ENCODE data around the gene PBX3.

Gene PBX3

DNA sequence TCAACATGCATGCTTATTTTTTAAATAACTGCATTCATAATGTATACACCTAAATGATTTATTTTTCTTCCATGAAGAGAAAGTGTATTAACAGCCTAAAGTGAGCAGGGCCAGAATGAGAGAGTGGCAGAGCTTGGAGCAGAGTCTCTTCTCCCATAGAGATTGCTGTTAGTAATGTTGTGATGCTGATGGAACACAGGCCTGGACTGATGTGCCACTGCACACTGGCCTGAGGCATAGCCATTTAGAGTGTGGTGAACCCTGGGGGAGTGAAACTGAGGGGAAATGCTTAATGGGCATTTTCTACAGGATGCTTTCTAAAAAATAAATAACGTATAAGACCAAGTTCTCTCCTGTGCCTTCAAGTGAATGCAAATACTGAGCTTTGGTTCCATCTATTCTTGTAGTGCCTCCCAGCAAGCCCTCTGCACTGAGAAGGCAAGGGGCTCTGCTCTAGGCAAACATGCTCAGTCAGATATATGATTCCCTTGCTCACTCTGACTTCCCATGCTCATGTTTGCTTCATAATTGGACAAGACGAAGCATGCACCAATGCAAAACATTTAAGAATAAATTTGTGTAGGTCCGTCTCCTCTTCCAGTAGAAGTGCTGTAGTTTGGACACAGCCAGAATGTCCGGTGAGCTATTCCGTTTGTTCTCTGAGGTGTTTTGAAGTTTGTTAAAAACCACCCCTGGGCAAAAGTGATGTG lies 185.7 kb downstream of the PBX3 start:
- H3K4me1 Mint-ChIP-seq, result no peaks in the 10 kb centered on the region
- no peak overlapping the region for H3K4me3 Mint-ChIP-seq
- H3K27me3 Mint-ChIP-seq, result no peaks in the 10 kb centered on the region
- no peak for DNase-seq (ENCODE audit: low spot score in 2 of 2)
- H3K27ac Mint-ChIP-seq, result no peak overlapping the region
- peaks cover 17% of the 10 kb centered on the region for H3K36me3 Mint-ChIP-seq
- ATAC-seq (ENCODE audit: low read depth), result no peak
- H3K9me3 Mint-ChIP-seq, result no peaks in the 10 kb centered on the region

- peaks cover 28% of the 10 kb centered on the region for H3K36me3 Mint-ChIP-seq
- no peaks in the 10 kb centered on the region for H3K4me1 Mint-ChIP-seq
- H3K9me3 Mint-ChIP-seq, result peaks cover 4% of the 10 kb centered on the region
- no peaks in the 10 kb centered on the region for H3K27me3 Mint-ChIP-seq
- H3K4me3 Mint-ChIP-seq, result no peak overlapping the region
- ATAC-seq (ENCODE audit: low read depth) (no peak), DNase-seq (ENCODE audit: low spot score in 2 of 2) (no peak)
- H3K27ac Mint-ChIP-seq, result no peak overlapping the region
These were observed 195.0 kb downstream of the PBX3 start for GRCh38 chr9:125942125-125942524.

GRCh38 chr9:125943831-125944230 lies 196.7 kb downstream of the PBX3 start:
- H3K9me3 Mint-ChIP-seq, result peaks cover 4% of the 10 kb centered on the region
- no peaks in the 10 kb centered on the region for H3K4me1 Mint-ChIP-seq
- no peak overlapping the region for H3K4me3 Mint-ChIP-seq
- no peaks in the 10 kb centered on the region for H3K27me3 Mint-ChIP-seq
- DNase-seq (ENCODE audit: low spot score in 2 of 2) (no peak), ATAC-seq (ENCODE audit: low read depth) (no peak)
- no peak overlapping the region for H3K27ac Mint-ChIP-seq
- peaks cover 26% of the 10 kb centered on the region for H3K36me3 Mint-ChIP-seq

- Mint-ChIP-seq H3K27me3 (no peaks in the 10 kb centered on the region), H3K9me3 (peaks cover 4% of the 10 kb centered on the region), H3K4me1 (no peaks in the 10 kb centered on the region), H3K27ac (no peak overlapping the region), H3K4me3 (no peak overlapping the region), H3K36me3 (peaks cover 20% of the 10 kb centered on the region)
- no peak for DNase-seq (ENCODE audit: low spot score in 2 of 2)
- no peak for ATAC-seq (ENCODE audit: low read depth)
These were observed 199.2 kb downstream of the PBX3 start for GRCh38 chr9:125946397-125946796.

DNA sequence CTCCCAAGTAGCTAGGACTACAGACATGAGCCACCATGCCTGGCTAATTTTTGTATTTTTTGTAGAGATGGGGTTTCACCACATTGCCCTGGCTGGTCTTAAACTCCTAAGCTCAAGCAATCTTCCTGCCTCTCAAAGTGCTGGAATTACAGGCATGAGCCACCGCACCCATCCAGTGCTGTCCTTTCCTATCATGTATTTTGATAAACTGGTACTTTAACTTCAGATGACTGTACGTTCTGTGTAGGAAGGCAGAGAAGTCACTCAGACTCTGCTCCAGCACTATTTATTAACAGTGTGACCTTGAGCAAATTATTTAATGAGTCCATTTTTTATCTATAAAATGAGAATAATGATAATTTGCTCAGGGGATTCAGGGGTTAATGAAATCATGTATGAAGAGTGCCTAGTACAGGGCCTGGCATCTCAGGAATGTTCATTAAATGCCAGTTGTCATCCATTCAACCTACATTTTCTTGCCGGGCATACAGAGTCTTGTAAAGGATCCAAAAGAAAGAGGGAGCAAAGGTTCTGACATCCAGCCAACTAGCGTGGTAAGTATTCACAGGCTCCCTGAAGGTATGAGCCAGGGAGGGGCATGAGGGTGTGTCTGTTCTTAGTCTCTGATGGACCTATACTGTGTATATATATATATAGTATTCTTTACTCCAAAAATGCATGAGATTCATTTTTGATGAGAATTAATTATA lies 201.9 kb downstream of the PBX3 start:
- Mint-ChIP-seq H3K4me3 (no peak overlapping the region), H3K27me3 (no peaks in the 10 kb centered on the region), H3K4me1 (no peaks in the 10 kb centered on the region), H3K9me3 (peaks cover 4% of the 10 kb centered on the region), H3K36me3 (peaks cover 16% of the 10 kb centered on the region), H3K27ac (no peak overlapping the region)
- no peak for ATAC-seq (ENCODE audit: low read depth)
- DNase-seq (ENCODE audit: low spot score in 2 of 2), result no peak

DNA sequence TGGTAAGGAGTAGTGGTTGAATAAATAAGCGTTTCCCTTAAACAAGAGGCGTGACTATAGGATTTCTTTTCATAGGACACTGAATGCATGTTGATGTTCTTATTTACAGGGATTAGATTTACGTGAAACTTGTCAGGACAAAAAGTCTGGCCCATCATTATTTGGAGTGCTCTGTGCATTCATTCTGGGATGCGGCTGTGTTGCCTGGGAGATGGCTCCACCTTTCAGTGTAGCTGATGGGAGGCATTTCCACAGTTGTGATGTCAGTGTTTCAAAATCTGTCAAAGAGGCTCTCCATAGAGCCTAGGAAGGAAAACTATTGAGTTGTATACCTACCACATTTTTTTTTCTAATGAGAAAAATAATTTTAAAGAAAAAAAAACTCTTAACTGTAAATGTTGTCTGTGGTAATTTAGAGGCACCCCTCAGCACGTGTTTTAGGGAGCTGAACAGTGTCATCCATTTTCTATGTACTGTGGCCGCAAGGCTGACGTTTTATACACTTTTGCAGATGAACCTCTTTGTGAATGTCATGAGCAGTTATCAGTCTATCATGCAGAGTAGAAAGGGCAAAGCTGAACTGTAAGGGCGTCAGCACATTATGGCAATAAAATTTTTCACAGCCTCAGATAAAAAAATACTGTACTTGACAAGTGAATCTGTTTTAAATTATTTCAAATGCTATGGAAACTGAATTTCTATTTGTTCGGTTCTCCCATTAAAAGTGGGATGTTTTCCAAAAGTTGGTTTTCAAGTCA lies 202.7 kb downstream of the PBX3 start:
- H3K36me3 Mint-ChIP-seq, result peaks cover 12% of the 10 kb centered on the region
- H3K4me3 Mint-ChIP-seq, result no peak overlapping the region
- peaks cover 4% of the 10 kb centered on the region for H3K9me3 Mint-ChIP-seq
- no peaks in the 10 kb centered on the region for H3K27me3 Mint-ChIP-seq
- no peak for DNase-seq (ENCODE audit: low spot score in 2 of 2)
- no peak overlapping the region for H3K27ac Mint-ChIP-seq
- H3K4me1 Mint-ChIP-seq, result no peaks in the 10 kb centered on the region
- ATAC-seq (ENCODE audit: low read depth), result no peak

DNA sequence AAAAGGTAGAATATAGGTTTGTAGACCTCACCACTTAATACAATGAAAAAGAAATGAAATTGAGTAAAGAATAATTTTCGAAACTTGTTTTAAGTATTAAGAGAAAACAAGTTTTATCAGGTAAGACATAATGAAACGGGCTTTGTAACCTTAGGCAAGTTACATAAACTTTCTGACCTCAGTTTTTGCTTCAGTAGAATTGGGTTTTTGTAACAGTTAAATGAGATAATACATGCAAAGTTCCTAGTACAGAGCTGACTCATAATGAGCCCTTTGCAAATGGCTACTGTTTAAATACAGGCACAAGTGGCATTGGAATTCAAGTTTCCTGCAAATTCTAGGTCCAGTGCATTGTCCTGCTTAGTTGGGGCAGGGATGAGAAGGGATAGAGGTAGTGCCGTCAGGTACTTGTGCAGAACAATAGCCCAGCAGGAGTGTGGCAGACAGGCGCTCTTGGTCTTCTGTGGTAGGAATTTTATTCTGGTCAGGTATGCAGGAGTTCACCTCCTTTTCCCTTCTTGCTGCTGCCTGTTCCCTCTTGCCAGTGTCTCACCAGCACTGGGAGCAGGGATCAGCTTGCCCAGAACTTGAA lies 203.8 kb downstream of the PBX3 start:
- no peaks in the 10 kb centered on the region for H3K27me3 Mint-ChIP-seq
- no peaks in the 10 kb centered on the region for H3K4me1 Mint-ChIP-seq
- ATAC-seq (ENCODE audit: low read depth) (no peak), DNase-seq (ENCODE audit: low spot score in 2 of 2) (no peak)
- H3K4me3 Mint-ChIP-seq, result no peak overlapping the region
- no peak overlapping the region for H3K27ac Mint-ChIP-seq
- H3K9me3 Mint-ChIP-seq, result no peaks in the 10 kb centered on the region
- peaks cover 8% of the 10 kb centered on the region for H3K36me3 Mint-ChIP-seq

- Mint-ChIP-seq H3K9me3 (no peaks in the 10 kb centered on the region), H3K4me1 (peaks cover 2% of the 10 kb centered on the region), H3K27ac (no peak overlapping the region), H3K4me3 (no peak overlapping the region), H3K27me3 (no peaks in the 10 kb centered on the region), H3K36me3 (peaks cover 7% of the 10 kb centered on the region)
- DNase-seq (ENCODE audit: low spot score in 2 of 2) (no peak), ATAC-seq (ENCODE audit: low read depth) (no peak)
These were observed 206.3 kb downstream of the PBX3 start for GRCh38 chr9:125953314-125954019.

DNA sequence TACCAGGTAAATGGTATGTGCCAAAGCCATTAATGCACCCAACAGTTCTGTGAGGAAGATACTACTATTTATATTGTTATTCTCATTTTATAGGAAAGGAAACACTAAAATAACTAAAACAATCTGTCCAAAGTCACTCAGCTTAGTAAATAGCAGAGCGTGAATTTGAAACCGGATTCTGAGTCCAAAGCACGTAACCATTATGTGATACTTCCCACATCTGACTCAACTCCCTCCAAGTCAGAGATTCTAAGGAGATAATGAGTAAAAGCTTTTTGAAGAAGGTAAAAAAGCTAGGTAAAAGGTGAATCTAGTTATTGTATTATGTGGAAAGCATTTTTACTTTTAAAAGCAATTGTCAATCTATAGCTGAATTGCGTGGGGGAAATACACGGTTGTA lies 208.9 kb downstream of the PBX3 start:
- Mint-ChIP-seq H3K9me3 (no peaks in the 10 kb centered on the region), H3K27ac (no peak overlapping the region), H3K4me3 (no peak overlapping the region), H3K4me1 (peaks cover 2% of the 10 kb centered on the region), H3K36me3 (peaks cover 7% of the 10 kb centered on the region), H3K27me3 (no peaks in the 10 kb centered on the region)
- ATAC-seq (ENCODE audit: low read depth) (no peak), DNase-seq (ENCODE audit: low spot score in 2 of 2) (no peak)

- no peak overlapping the region for H3K27ac Mint-ChIP-seq
- H3K27me3 Mint-ChIP-seq, result no peaks in the 10 kb centered on the region
- H3K9me3 Mint-ChIP-seq, result no peaks in the 10 kb centered on the region
- no peak overlapping the region for H3K4me3 Mint-ChIP-seq
- peaks cover 4% of the 10 kb centered on the region for H3K4me1 Mint-ChIP-seq
- H3K36me3 Mint-ChIP-seq, result peaks cover 17% of the 10 kb centered on the region
- DNase-seq (ENCODE audit: low spot score in 2 of 2) (no peak), ATAC-seq (ENCODE audit: low read depth) (no peak)
These were observed 212.1 kb downstream of the PBX3 start for GRCh38 chr9:125959315-125959714.

GRCh38 chr9:125959951-125960619 lies 212.9 kb downstream of the PBX3 start:
- Mint-ChIP-seq H3K4me1 (peaks cover 4% of the 10 kb centered on the region), H3K4me3 (no peak overlapping the region), H3K27ac (no peak overlapping the region), H3K36me3 (peaks cover 19% of the 10 kb centered on the region), H3K27me3 (no peaks in the 10 kb centered on the region), H3K9me3 (no peaks in the 10 kb centered on the region)
- no peak for DNase-seq (ENCODE audit: low spot score in 2 of 2)
- ATAC-seq (ENCODE audit: low read depth), result no peak

DNA sequence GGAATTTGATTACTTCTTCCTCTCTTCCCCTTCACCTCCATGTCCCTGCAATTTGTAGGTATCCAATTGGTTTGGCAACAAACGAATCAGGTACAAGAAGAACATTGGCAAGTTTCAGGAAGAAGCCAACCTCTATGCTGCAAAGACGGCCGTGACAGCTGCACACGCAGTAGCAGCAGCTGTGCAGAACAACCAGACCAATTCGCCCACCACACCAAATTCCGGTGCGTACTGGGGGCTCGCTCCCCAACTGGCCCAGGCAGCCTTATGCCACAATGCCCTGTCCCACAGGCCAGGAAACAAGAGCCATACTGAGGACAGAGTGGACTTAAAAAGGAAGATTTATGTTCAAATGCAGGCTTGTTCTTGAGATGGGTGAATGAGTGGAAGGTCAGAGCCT lies 213.5 kb downstream of the PBX3 start:
- Mint-ChIP-seq H3K4me1 (peaks cover 4% of the 10 kb centered on the region), H3K4me3 (no peak overlapping the region), H3K27ac (no peak overlapping the region), H3K27me3 (no peaks in the 10 kb centered on the region), H3K36me3 (peaks cover 18% of the 10 kb centered on the region), H3K9me3 (no peaks in the 10 kb centered on the region)
- DNase-seq (ENCODE audit: low spot score in 2 of 2), result no peak
- ATAC-seq (ENCODE audit: low read depth), result no peak

GRCh38 chr9:125961072-125961471 lies 213.9 kb downstream of the PBX3 start:
- DNase-seq (ENCODE audit: low spot score in 2 of 2), result no peak
- H3K4me1 Mint-ChIP-seq, result peaks cover 4% of the 10 kb centered on the region
- H3K9me3 Mint-ChIP-seq, result no peaks in the 10 kb centered on the region
- no peak for ATAC-seq (ENCODE audit: low read depth)
- no peak overlapping the region for H3K4me3 Mint-ChIP-seq
- H3K27me3 Mint-ChIP-seq, result no peaks in the 10 kb centered on the region
- no peak overlapping the region for H3K27ac Mint-ChIP-seq
- peaks cover 18% of the 10 kb centered on the region for H3K36me3 Mint-ChIP-seq

All from memory B cell (primary cell).